ENCODE measurements around the gene CYTH1.

Gene CYTH1

GRCh38 chr17:78806451-78806850 lies 24.4 kb upstream of the CYTH1 start:
- peak; percentile 15 for DNase-seq (ENCODE audit: low read depth)
- H3K4me3 ChIP-seq (ENCODE audit: control insufficient read depth, low read depth, low read length): no peak overlapping the region
- TF ChIP-seq CTCF (conservative IDR thresholded peaks at IDR 0.05; ENCODE audit: control insufficient read depth, insufficient read depth, low read depth, low read length): no peak

- DNase-seq (ENCODE audit: low read depth): no peak
- no peak for TF ChIP-seq CTCF (conservative IDR thresholded peaks at IDR 0.05; ENCODE audit: control insufficient read depth, insufficient read depth, low read depth, low read length)
- H3K4me3 ChIP-seq (ENCODE audit: control insufficient read depth, low read depth, low read length): no peak overlapping the region
Measured at GRCh38 chr17:78805301-78805700, 23.2 kb upstream of the CYTH1 start.

- no peak for TF ChIP-seq CTCF (conservative IDR thresholded peaks at IDR 0.05; ENCODE audit: control insufficient read depth, insufficient read depth, low read depth, low read length)
- H3K4me3 ChIP-seq (ENCODE audit: control insufficient read depth, low read depth, low read length): no peak overlapping the region
- peak; percentile 25 for DNase-seq (ENCODE audit: low read depth)
Measured at GRCh38 chr17:78804777-78805176, 22.7 kb upstream of the CYTH1 start.

GRCh38 chr17:78803186-78803845 lies 21.2 kb upstream of the CYTH1 start:
- no peak overlapping the region for H3K4me3 ChIP-seq (ENCODE audit: control insufficient read depth, low read depth, low read length)
- no peak for DNase-seq (ENCODE audit: low read depth)
- no peak for TF ChIP-seq CTCF (conservative IDR thresholded peaks at IDR 0.05; ENCODE audit: control insufficient read depth, insufficient read depth, low read depth, low read length)

- DNase-seq (ENCODE audit: low read depth): no peak
- no peak for TF ChIP-seq CTCF (conservative IDR thresholded peaks at IDR 0.05; ENCODE audit: control insufficient read depth, insufficient read depth, low read depth, low read length)
- no peak overlapping the region for H3K4me3 ChIP-seq (ENCODE audit: control insufficient read depth, low read depth, low read length)
Measured at GRCh38 chr17:78802459-78802858, 20.4 kb upstream of the CYTH1 start.

- H3K4me3 ChIP-seq (ENCODE audit: control insufficient read depth, low read depth, low read length): no peak overlapping the region
- DNase-seq (ENCODE audit: low read depth): no peak
- TF ChIP-seq CTCF (conservative IDR thresholded peaks at IDR 0.05; ENCODE audit: control insufficient read depth, insufficient read depth, low read depth, low read length): no peak
Measured at GRCh38 chr17:78802008-78802407, 19.9 kb upstream of the CYTH1 start.
